ENCODE data around the gene CREB3L4.
"Not testable (repeated sequence)": the region's sequence is repeated elsewhere in the genome, so short reads cannot be mapped to it uniquely, and the experiment has no call there.

The CREB3L4 gene

DNA sequence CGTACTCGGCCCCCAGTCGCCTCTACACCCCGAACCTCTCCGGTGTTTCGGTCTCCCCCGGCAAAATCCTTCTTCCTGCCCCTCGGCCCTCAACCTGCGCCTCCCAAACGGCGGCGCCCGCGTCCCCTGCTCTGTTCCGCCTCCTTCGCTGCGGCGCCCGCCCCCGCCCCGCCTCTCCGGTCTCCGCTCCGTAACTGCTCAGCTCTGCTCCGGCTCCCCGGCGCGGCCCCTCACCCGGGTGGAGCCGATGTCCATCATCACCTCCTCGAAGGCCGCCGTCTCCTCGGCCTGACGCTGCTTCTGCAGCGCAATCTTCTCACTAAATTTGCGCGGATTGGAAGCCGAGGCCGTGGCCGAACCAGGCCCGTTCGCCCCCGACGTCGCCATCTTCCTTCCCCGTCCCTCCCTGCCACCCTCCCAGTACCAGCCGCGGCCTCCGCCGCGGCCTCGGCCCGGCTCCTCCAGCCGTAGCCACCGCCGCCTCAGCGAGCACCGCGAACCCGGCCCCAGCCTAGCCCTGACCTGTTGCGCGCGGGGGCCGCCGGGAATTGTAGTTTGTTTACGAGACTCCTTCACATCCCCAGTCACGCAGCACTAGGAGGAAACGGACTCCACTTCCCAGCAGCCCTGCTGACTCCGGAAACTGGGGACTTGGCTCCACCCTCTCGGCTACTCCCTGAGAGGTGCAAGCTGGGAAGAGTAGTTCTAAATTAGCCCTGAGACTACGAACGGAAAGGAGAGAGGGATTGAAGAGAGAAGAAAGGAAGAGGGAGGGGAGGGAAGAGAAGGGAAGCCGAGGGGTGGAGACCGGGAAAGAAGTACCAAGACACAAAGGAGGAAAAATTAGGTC lies 9.4 kb upstream of the CREB3L4 start, which contains the start of gene CRTC2:
TSS of gene CRTC2 (minus strand) at position 502 of the 850 bp plus-strand sequence. CDS start at position 387, 115 bp downstream.
- in situ Hi-C loops (cut with HindIII; ENCODE audit: low sequenced_read_pairs), result no loop called here

DNA sequence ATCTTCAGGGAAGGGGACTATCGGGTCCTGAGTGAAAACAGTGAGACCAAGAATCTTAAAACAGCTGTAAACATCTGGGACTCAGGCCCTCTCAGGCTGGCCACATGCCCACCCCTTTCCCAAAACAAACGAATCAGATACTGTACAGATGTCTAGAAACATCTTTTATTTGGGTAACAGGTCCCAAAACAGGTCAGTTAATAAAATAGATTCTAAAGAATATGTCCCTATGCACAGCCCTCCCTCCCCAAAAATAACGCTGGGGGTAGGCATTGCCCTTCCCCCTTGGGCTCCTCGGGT lies 8.8 kb upstream of the CREB3L4 start:
- in situ Hi-C loops (cut with HindIII; ENCODE audit: low sequenced_read_pairs), result no loop called here

DNA sequence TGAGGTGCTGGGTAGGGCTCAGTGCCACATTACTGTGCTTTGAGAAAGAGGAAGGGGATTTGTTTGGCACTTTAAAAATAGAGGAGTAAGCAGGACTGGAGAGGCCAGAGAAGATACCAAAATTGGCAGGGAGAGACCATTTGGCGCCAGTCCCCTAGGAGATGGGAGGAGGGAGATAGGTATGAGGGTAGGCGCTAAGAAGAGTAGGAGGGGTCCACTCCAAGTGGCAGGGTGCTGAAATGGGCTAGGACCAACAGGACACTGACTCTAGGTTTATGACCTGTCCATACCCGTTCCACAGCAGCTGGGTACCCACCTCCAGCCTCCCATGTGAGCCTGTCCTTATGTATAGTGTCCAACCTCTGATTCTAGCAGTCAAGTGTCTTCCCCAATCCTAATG lies 8.2 kb upstream of the CREB3L4 start:
- in situ Hi-C loops (cut with HindIII; ENCODE audit: low sequenced_read_pairs), result no loop called here

DNA sequence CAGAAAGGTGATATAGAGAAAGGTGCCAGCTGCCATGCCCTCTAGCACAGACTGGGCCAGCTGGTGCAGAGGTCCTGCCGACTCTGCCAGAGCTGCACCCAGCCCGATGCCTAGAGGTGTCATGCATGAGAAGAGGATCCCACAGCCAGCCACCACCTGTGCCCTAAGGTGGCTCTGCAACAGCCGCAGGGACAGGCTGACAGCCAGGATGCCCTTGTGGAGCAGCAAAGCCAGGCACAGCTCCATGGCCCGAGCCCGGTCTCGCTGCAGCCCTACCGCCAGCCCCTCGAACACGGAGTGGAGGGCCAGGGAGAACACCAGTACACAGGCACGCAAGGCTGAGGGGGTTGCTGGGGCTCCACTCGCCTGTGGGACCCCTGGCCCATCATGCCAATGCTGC lies 7.5 kb upstream of the CREB3L4 start:
- in situ Hi-C loops (cut with HindIII; ENCODE audit: low sequenced_read_pairs), result no loop called here

DNA sequence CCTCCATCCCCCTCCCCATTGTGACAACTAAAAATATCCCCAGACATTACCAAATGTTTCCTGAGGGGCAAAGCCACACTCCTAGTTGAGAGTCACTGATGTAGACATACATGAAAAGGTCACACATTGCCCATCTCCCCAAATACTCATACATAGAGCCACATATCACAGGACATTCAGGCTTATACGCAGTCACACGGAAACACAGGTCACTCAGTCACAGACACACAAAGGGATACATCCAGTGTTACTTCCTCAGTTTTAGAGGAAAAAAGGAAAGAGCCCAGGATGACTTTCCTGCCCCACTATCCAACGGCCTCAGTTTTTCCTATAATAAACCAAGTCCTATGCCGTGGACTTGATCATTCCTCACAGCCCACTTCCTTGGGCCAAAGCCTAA lies 6.3 kb upstream of the CREB3L4 start:
- in situ Hi-C loops (cut with HindIII; ENCODE audit: low sequenced_read_pairs), result no loop called here

DNA sequence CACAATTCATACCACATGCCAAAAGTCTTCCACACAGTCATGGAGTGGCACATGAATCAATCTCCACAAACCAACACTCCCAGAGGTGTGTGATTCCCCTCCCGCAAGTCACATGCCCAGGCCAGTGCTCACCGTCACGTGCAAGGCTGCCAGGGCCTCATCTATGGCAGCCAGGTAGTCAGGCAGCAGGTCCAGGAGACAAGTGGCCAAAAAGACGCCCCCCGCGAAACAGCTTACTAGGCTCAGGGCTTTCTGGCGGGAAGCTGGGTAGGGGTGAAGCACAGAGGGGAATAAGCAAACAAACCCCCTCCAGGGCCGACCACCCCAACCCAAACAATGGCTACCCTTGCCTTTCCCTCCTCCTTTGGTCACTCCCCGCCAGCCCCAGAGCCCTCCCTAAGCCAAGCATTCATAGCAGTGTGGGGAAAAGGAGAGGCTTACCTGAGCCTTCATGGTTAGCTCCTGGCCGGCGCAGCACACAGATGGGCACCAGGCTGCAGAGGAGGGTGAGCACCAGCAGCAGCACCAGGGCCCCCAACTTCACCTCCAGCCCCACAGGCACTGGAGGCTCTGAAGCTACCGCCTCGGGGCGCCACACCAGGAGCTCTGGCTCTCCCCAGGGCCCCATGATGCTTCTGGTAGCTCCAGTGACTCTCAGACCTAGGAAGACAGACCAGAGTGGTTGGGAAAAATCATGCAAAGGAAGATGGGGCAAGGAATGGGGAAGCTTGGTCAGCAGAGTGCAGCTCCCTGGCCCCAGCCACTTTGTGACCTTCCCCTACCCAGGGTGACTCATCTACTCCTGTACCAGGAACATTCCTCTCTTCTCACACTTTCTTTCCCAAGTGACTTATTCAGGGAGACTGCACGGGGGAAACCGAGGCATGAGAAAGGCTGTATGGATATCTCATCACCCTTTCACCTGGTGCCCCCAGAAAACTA lies 5.3 kb upstream of the CREB3L4 start:
- in situ Hi-C loops (cut with HindIII; ENCODE audit: low sequenced_read_pairs), result no loop called here

DNA sequence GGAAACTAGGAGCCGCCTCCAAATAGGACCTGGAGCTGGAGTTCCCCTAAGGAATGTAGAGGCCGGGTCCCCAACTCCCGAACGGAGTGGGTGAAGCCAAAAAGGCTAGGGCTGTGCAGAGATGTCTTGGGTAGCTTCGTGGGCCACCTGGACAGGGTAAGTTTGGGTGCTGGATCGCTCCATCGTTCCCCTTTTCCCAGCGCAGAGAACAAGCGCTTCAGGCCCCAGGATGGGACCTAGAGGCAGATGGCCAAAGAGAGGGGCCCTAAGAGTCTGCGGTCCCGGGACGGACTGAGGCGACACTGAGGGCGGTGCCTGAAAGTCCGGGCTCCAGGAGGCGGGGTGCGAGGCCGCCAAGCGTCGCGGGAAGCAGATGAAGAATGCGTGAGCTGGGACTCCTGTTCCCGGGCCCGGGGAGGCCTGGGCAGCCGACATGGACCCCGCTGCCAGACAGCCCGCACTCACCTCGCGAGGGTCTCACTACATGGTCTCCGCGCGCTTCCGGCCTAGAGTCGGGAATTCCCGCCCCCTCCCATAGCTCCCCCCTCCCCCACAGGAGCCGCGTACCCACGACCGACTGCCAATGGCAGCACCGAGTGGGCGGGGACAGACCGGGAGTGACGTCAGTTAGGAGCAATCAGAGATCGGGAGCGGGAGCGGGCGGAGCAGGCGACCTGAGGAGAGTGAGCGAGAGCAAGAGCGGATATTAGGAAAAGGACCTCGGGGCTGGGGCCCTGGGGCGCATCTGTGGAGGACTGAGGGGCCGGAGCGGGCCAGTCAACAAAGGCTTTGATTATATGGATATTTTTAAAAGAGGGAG lies 4.5 kb upstream of the CREB3L4 start, which contains the start of gene SLC39A1:
TSS of gene SLC39A1 (minus strand) at position 508 of the 820 bp plus-strand sequence. CDS start 822 bp downstream, outside the sequence.
- in situ Hi-C loops (cut with HindIII; ENCODE audit: low sequenced_read_pairs), result no loop called here

DNA sequence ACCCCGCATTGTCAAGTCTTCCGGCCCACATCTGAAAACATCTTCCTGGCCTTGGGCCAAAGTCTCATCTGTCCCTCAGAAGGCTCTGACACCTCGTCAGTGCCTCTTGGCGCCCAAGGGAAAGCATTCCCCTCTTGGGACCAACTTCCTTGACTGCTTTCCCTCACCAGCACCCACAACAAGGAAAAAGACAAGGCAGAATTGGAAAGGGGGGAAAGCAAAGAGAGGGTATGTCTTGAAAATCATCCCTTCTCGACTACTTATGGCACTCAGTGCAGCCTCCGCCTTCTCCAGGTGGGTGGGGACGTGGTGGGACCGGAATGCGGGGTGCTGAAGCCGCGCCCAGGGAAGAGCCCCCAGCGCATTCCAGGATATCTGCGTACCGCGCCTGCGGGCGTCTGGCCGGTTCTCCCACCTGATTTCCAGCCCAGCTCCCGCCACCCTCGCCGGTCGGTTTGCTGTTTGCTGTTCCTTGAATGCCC lies 3.8 kb upstream of the CREB3L4 start:
- in situ Hi-C loops (cut with HindIII; ENCODE audit: low sequenced_read_pairs), result no loop called here

DNA sequence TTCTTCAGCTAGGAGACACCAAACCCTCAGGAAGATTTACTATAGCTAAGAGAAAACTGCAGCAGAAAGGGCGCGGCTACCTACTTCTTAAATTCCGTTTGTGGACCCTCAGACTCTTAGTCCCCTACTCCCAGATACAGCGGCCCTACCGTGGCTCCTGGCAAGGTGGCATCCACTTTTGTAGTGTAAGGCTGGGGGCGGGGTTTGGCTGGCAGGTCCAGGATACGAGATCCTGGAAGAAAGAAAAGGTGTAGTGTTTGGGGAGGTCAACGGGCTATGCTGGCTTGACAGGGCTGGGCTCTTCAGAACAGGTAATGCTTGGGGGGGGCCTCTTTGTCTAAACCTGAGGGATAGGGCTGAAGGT lies 280 bp downstream of the CREB3L4 start:
- in situ Hi-C loops (cut with HindIII; ENCODE audit: low sequenced_read_pairs), result no loop called here

DNA sequence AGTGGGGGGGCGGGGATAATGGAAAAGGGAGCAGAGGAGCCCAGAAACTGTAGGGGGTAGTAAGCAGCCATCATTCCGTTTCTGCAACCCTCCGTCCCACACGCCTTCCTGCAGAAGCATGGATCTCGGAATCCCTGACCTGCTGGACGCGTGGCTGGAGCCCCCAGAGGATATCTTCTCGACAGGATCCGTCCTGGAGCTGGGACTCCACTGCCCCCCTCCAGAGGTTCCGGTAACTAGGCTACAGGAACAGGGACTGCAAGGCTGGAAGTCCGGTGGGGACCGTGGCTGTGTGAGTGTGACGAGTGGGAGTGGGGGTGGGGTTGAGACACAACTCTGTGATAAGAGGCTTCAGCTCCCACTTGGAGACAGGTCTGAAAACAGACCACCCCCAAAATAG lies 706 bp downstream of the CREB3L4 start:
- in situ Hi-C loops (cut with HindIII; ENCODE audit: low sequenced_read_pairs), result no loop called here

DNA sequence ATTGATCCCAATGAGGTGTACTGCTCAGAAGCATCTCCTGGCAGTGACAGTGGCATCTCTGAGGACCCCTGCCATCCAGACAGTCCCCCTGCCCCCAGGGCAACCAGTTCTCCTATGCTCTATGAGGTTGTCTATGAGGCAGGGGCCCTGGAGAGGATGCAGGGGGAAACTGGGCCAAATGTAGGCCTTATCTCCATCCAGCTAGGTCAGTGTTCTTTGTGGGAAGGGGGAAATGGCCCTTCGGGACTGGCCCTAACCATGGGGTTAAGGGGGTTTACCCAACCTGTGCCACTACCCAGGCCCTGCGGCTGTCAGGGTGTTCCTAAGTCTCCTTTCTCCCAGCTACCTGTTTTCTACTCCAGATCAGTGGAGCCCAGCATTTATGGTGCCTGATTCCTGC lies 1.3 kb downstream of the CREB3L4 start:
- in situ Hi-C loops (cut with HindIII; ENCODE audit: low sequenced_read_pairs), result no loop called here

DNA sequence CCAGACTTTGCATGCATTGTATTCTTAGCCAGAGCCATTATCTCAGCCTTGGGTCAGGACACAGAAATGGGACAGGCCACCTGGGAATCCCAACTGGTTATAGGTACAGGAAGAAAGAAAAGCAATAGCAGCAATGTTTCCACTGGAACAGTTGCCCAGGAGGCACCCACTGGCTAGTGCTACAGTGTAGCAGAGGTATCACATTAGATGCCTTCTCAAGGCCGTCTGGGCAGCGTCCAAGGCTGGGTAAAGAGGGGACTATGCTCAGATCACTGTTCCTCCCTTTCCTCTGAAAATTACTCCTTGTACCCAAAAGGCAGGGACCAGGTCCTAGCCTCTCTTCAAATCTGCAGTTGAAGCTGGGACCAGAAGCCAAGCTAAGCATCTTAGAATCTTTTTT lies 2.6 kb downstream of the CREB3L4 start:
- in situ Hi-C loops (cut with HindIII; ENCODE audit: low sequenced_read_pairs), result no loop called here

DNA sequence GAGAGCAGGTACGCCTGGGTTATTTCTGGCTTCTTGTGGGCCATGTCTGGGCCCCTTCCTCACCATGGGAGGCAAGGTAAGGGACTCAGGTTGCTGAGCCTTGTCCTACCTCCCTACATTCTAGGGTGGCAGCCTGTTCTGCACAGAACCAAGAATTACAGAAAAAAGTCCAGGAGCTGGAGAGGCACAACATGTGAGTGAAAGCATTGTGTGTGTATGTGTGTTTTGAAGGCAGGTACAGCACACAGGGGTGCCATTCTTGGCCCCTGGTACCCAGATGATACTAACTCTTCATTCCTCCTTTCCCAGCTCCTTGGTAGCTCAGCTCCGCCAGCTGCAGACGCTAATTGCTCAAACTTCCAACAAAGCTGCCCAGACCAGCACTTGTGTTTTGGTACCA lies 5.4 kb downstream of the CREB3L4 start:
- in situ Hi-C loops (cut with HindIII; ENCODE audit: low sequenced_read_pairs), result no loop called here

DNA sequence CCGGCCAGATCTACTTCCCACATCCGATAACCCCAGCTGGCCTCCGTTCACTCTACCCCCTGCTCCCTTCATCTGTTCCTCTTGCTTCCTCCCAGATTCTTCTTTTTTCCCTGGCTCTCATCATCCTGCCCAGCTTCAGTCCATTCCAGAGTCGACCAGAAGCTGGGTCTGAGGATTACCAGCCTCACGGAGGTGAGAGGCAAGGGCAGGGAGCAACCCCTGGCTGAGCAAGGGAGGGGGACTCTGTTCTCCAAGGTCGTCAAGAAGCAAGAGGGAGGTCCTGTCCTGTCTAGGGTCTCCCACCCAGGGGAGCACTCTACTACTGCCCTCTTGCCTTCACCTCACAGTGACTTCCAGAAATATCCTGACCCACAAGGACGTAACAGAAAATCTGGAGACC lies 5.8 kb downstream of the CREB3L4 start:
- in situ Hi-C loops (cut with HindIII; ENCODE audit: low sequenced_read_pairs), result no loop called here

DNA sequence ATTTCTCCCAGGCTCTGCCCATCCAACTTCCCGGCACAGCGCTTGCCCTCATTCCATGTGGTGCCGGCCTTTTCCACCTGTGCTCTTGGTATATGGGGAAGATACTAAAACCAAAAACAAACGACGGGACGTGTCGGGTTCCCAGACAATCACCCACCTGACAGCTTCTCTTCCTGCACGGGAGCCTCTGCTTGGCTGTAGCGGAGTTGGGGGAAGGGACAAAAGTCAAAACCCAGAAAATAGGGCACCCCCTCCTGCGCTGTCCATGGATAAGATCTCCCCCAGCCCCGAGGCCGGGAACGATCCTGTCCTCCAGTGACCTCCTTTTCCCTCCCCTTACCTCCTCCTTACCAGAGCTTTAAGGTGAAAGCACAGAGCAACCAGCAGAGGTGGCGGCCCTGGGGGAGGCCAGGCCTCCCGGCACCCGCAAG lies 9.1 kb downstream of the CREB3L4 start:
- in situ Hi-C loops (cut with HindIII; ENCODE audit: low sequenced_read_pairs), result no loop called here

DNA sequence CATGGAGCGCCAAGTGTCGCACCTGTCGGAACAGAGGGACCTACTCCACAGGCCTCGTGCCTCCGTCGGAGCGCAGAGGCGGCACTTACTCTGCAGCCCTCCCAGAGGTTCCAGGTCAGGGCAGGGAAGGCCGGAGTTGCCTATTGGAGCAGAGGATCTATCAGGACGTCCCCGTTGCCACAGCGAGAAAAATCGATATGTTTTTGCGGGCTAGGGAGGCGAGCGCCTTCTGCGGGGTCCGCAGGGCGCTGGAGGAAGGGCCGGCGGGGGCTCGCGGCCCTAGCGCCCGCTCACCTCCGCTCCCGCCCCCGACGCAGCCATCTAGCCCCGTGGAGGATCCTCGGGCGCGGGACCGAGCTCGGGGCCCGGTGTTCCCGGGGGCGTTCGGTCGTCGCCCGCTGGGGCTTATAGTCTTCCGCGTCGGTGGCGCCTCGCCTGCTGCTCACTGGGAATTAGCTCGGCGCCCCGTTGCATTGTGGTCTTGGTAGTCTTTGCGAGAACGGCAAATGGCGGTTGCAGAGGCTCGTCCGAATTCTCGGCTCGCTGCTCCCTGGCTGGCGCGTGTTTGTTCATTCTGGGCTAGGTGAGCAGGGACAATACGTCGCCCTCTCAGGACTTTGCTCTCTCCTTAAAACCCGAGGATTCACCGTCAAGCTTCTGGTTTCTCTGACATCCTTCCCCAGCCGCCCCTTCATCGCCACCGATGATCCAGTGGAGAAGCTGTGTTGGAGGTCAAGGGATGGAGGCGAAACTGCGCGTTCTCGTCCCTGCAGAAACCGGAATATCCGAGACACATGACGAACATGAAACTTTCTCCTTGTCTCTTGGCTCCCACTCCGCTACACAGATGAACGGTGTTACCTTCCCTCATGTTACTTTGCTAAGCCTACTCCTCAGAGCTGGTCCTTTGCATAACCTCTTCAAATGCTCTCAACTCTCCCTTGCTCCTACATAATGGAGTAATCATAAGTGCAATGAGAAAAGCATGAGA lies 9.8 kb downstream of the CREB3L4 start, which contains the start of gene JTB:
TSS of gene JTB (minus strand) at position 425 of the 991 bp plus-strand sequence. CDS start at position 3, 422 bp downstream.
- in situ Hi-C loops (cut with HindIII; ENCODE audit: low sequenced_read_pairs), result no loop called here

DNA sequence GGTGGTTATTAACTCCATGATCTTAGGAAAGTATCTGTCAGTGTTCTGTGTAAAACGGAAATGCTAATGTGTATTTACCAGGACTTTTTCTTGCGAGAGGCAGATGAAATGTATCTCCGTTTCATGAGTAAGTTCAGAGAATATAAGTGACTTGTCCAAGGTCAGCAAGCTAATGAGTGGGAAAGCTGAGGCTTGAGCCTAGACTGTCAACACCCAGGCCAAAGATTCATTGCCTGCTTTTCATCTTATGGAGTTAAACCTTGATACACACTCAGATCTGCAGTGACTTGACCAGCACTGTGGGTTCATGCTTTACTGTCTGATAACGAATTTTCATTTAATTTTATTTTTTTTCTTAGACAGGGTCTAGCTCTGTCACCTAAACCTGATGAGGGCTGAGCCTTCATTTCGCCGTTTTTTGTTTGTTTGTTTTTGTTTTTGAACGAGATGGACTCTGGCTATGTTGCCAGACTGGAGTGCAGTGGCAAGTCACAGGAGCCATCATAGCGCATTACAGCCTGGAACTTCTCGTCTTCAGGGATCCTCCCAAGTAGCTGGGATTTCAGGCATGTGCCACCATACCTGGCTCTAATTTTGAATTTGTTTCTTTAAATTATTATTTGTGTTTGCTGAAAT lies 10.7 kb downstream of the CREB3L4 start:
- in situ Hi-C loops (cut with HindIII; ENCODE audit: low sequenced_read_pairs), result no loop called here

DNA sequence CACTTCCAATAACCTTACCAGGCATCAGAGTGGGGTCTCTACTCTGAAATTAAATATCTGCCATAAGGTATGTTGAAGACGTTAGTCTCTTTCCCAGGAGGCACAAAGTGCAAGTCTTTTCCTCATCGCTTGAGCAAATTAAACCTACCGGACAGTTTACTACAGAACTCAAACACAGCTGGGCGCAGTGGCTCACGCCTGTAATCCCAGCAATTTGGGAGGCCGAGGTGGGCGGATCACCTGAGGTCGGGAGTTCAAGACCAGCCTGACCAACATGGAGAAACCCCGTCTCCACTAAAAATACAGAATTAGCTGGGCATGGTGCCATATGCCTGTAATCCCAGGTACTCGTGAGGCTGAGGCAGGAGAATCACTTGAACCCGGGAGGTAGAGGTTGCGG lies 11.4 kb downstream of the CREB3L4 start:
- in situ Hi-C loops (cut with HindIII; ENCODE audit: low sequenced_read_pairs), result not testable (repeated sequence)

DNA sequence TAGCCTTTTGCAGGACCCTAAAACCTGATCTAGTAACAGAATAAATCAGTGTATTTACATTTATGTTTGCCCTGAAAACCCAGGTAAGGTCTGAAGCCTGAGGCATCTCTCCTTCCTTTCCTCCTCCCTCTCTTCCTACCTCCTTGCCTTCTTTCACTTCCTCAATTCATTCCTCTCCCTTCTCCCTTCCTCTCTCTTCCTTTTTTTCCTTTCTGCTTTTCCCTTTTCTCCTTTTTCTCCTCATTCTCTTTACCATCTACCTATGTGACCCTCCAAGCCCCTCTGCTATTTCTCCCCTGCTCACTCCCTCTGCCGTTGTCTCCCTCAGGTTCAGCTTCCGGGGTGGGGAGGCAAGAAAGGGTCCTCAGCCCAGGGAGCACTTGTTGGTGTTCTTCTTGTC lies 14.0 kb downstream of the CREB3L4 start:
- in situ Hi-C loops (cut with HindIII; ENCODE audit: low sequenced_read_pairs), result not testable (repeated sequence)
